ENCODE measurements around the gene GPC3. TPM values are rescaled to one million over a fixed set of nuclear protein-coding genes. Genes with fewer than 3 reads are reported as not detected.
"Not testable (repeated sequence)": the region's sequence is repeated elsewhere in the genome, so short reads cannot be mapped to it uniquely, and the experiment has no call there.

The GPC3 gene
- total RNA-seq, 5 donors from 2014 or later (not counting 1 experiment from before 2014, with no cell fraction given), result 0.72 to 1.5 (median 1.1) TPM

- H3K4me3 Mint-ChIP-seq; DNase-seq; H3K27ac Mint-ChIP-seq; H3K36me3 Mint-ChIP-seq; H3K9me3 Mint-ChIP-seq; CTCF ChIA-PET; H3K27me3 ChIP-seq (replicated peaks in 1 of 2; ENCODE audit: control insufficient read depth in 2 of 2, extremely low read depth in 1 of 2, insufficient read depth in 2 of 2, low read length in 1 of 2); H3K4me3 ChIP-seq (ENCODE audit: control insufficient read depth in 1 of 2, extremely low read depth in 1 of 2, low read length in 1 of 2); ATAC-seq (replicated peaks in 1 of 4); POLR2A ChIA-PET; H3K27ac ChIP-seq (ENCODE audit: low read length); H3K4me1 Mint-ChIP-seq; H3K4me1 ChIP-seq (ENCODE audit: control insufficient read depth in 1 of 2, extremely low read depth in 1 of 2, insufficient read depth in 2 of 2, low read length in 2 of 2); H3K9me3 ChIP-seq; H3K36me3 ChIP-seq (ENCODE audit: control insufficient read depth in 2 of 2, extremely low read depth in 1 of 2, insufficient read depth in 1 of 2, low read length in 1 of 2): not testable (repeated sequence)
- no CpG with 5 or more reads among the region's 3 CpGs for WGBS (ENCODE audit: insufficient coverage)
- H3K27me3 Mint-ChIP-seq, result peaks cover 0 to 15% of the 10 kb centered on the region in 2 donors
Observed at GRCh38 chrX:133888084-133888483, 97.3 kb downstream of the GPC3 start.

- H3K27ac ChIP-seq (ENCODE audit: low read length), result no peak overlapping the region
- ATAC-seq (replicated peaks in 1 of 4) (no peak), DNase-seq (no peak)
- no peaks in the 10 kb centered on the region for H3K36me3 ChIP-seq (ENCODE audit: control insufficient read depth in 2 of 2, extremely low read depth in 1 of 2, insufficient read depth in 1 of 2, low read length in 1 of 2)
- Mint-ChIP-seq H3K36me3 (no peaks in the 10 kb centered on the region), H3K27me3 (peaks cover 0 to 14% of the 10 kb centered on the region in 2 donors), H3K4me1 (no peaks in the 10 kb centered on the region), H3K27ac (no peak overlapping the region), H3K4me3 (no peak overlapping the region), H3K9me3 (no peaks in the 10 kb centered on the region)
- H3K4me3 ChIP-seq (ENCODE audit: control insufficient read depth in 1 of 2, extremely low read depth in 1 of 2, low read length in 1 of 2), result no peak overlapping the region
- no peaks in the 10 kb centered on the region for H3K27me3 ChIP-seq (replicated peaks in 1 of 2; ENCODE audit: control insufficient read depth in 2 of 2, extremely low read depth in 1 of 2, insufficient read depth in 2 of 2, low read length in 1 of 2)
- ChIA-PET CTCF (interaction anchor here in 1 of 2 donors (0.6 kb wide), 1 partner anchor 39 kb away, joined by 3 read pairs; no protein-coding TSS in a partner anchor), POLR2A (no interaction called here)
- H3K9me3 ChIP-seq, result no peaks in the 10 kb centered on the region
- no peaks in the 10 kb centered on the region for H3K4me1 ChIP-seq (ENCODE audit: control insufficient read depth in 1 of 2, extremely low read depth in 1 of 2, insufficient read depth in 2 of 2, low read length in 2 of 2)
- no CpG with 5 or more reads among the region's 4 CpGs for WGBS (ENCODE audit: insufficient coverage)
Observed at GRCh38 chrX:133884430-133885394, 100.7 kb downstream of the GPC3 start.

- Mint-ChIP-seq H3K36me3 (no peaks in the 10 kb centered on the region), H3K27ac (no peak overlapping the region), H3K4me1 (no peaks in the 10 kb centered on the region), H3K27me3 (peaks cover 0 to 17% of the 10 kb centered on the region in 2 donors), H3K4me3 (no peak overlapping the region), H3K9me3 (no peaks in the 10 kb centered on the region)
- DNase-seq, result no peak
- Histone ChIP-seq H3K4me3 (ENCODE audit: control insufficient read depth in 1 of 2, extremely low read depth in 1 of 2, low read length in 1 of 2) (no peak overlapping the region), H3K4me1 (ENCODE audit: control insufficient read depth in 1 of 2, extremely low read depth in 1 of 2, insufficient read depth in 2 of 2, low read length in 2 of 2) (no peaks in the 10 kb centered on the region), H3K36me3 (ENCODE audit: control insufficient read depth in 2 of 2, extremely low read depth in 1 of 2, insufficient read depth in 1 of 2, low read length in 1 of 2) (no peaks in the 10 kb centered on the region), H3K9me3 (no peaks in the 10 kb centered on the region), H3K27ac (ENCODE audit: low read length) (no peak overlapping the region), H3K27me3 (replicated peaks in 1 of 2; ENCODE audit: control insufficient read depth in 2 of 2, extremely low read depth in 1 of 2, insufficient read depth in 2 of 2, low read length in 1 of 2) (no peaks in the 10 kb centered on the region)
- ChIA-PET CTCF (no interaction called here), POLR2A (no interaction called here)
- WGBS (ENCODE audit: insufficient coverage), result 80% methylated on average over 2 of the region's 7 CpGs
- no peak for ATAC-seq (replicated peaks in 1 of 4)
Observed at GRCh38 chrX:133881893-133882292, 103.5 kb downstream of the GPC3 start.

- peaks cover 0 to 17% of the 10 kb centered on the region in 2 donors for H3K27me3 Mint-ChIP-seq
- no peak for ATAC-seq (replicated peaks in 1 of 4)
- WGBS (ENCODE audit: insufficient coverage), result no CpG with 5 or more reads among the region's 4 CpGs
- Histone ChIP-seq H3K27ac (ENCODE audit: low read length) (no peak overlapping the region), H3K9me3 (no peaks in the 10 kb centered on the region), H3K36me3 (ENCODE audit: control insufficient read depth in 2 of 2, extremely low read depth in 1 of 2, insufficient read depth in 1 of 2, low read length in 1 of 2) (no peaks in the 10 kb centered on the region), H3K4me3 (ENCODE audit: control insufficient read depth in 1 of 2, extremely low read depth in 1 of 2, low read length in 1 of 2) (no peak overlapping the region), H3K4me1 (ENCODE audit: control insufficient read depth in 1 of 2, extremely low read depth in 1 of 2, insufficient read depth in 2 of 2, low read length in 2 of 2) (no peaks in the 10 kb centered on the region), H3K27me3 (replicated peaks in 1 of 2; ENCODE audit: control insufficient read depth in 2 of 2, extremely low read depth in 1 of 2, insufficient read depth in 2 of 2, low read length in 1 of 2) (no peaks in the 10 kb centered on the region)
- H3K4me3 Mint-ChIP-seq, result no peak overlapping the region
- CTCF ChIA-PET, result no interaction called here
- POLR2A ChIA-PET, result no interaction called here
- no peaks in the 10 kb centered on the region for H3K4me1 Mint-ChIP-seq
- no peaks in the 10 kb centered on the region for H3K36me3 Mint-ChIP-seq
- DNase-seq, result no peak
- no peaks in the 10 kb centered on the region for H3K9me3 Mint-ChIP-seq
- H3K27ac Mint-ChIP-seq, result no peak overlapping the region
Observed at GRCh38 chrX:133881007-133881406, 104.4 kb downstream of the GPC3 start.

- no peaks in the 10 kb centered on the region for H3K4me1 ChIP-seq (ENCODE audit: control insufficient read depth in 1 of 2, extremely low read depth in 1 of 2, insufficient read depth in 2 of 2, low read length in 2 of 2)
- Mint-ChIP-seq H3K9me3 (no peaks in the 10 kb centered on the region), H3K4me3 (no peak overlapping the region), H3K4me1 (no peaks in the 10 kb centered on the region), H3K27ac (no peak overlapping the region), H3K36me3 (no peaks in the 10 kb centered on the region), H3K27me3 (peaks cover 0 to 21% of the 10 kb centered on the region in 2 donors)
- no peaks in the 10 kb centered on the region for H3K27me3 ChIP-seq (replicated peaks in 1 of 2; ENCODE audit: control insufficient read depth in 2 of 2, extremely low read depth in 1 of 2, insufficient read depth in 2 of 2, low read length in 1 of 2)
- POLR2A ChIA-PET, result no interaction called here
- H3K36me3 ChIP-seq (ENCODE audit: control insufficient read depth in 2 of 2, extremely low read depth in 1 of 2, insufficient read depth in 1 of 2, low read length in 1 of 2), result no peaks in the 10 kb centered on the region
- WGBS (ENCODE audit: insufficient coverage), result no CpG with 5 or more reads among the region's 4 CpGs
- ATAC-seq (replicated peaks in 1 of 4) (no peak), DNase-seq (no peak)
- no peak overlapping the region for H3K4me3 ChIP-seq (ENCODE audit: control insufficient read depth in 1 of 2, extremely low read depth in 1 of 2, low read length in 1 of 2)
- H3K9me3 ChIP-seq, result no peaks in the 10 kb centered on the region
- CTCF ChIA-PET, result no interaction called here
- no peak overlapping the region for H3K27ac ChIP-seq (ENCODE audit: low read length)
Observed at GRCh38 chrX:133880032-133880443, 105.4 kb downstream of the GPC3 start.

GRCh38 chrX:133878710-133879109, 106.7 kb downstream of the GPC3 start:
- no peak for ATAC-seq (replicated peaks in 1 of 4)
- no peaks in the 10 kb centered on the region for H3K4me1 Mint-ChIP-seq
- no CpG with 5 or more reads among the region's 3 CpGs for WGBS (ENCODE audit: insufficient coverage)

More at GRCh38 chrX:133878710-133879109, 106.7 kb downstream of the GPC3 start:
- Histone ChIP-seq H3K27ac (ENCODE audit: low read length) (no peak overlapping the region), H3K36me3 (ENCODE audit: control insufficient read depth in 2 of 2, extremely low read depth in 1 of 2, insufficient read depth in 1 of 2, low read length in 1 of 2) (no peaks in the 10 kb centered on the region), H3K27me3 (replicated peaks in 1 of 2; ENCODE audit: control insufficient read depth in 2 of 2, extremely low read depth in 1 of 2, insufficient read depth in 2 of 2, low read length in 1 of 2) (no peaks in the 10 kb centered on the region), H3K4me1 (ENCODE audit: control insufficient read depth in 1 of 2, extremely low read depth in 1 of 2, insufficient read depth in 2 of 2, low read length in 2 of 2) (no peaks in the 10 kb centered on the region), H3K4me3 (ENCODE audit: control insufficient read depth in 1 of 2, extremely low read depth in 1 of 2, low read length in 1 of 2) (no peak overlapping the region), H3K9me3 (no peaks in the 10 kb centered on the region)
- no peaks in the 10 kb centered on the region for H3K9me3 Mint-ChIP-seq
- ChIA-PET POLR2A (no interaction called here), CTCF (no interaction called here)
- peaks cover 0 to 26% of the 10 kb centered on the region in 2 donors for H3K27me3 Mint-ChIP-seq
- no peaks in the 10 kb centered on the region for H3K36me3 Mint-ChIP-seq
- DNase-seq, result no peak
- H3K27ac Mint-ChIP-seq, result no peak overlapping the region
- H3K4me3 Mint-ChIP-seq, result no peak overlapping the region
